ENCODE results near the gene EPB41L4B.

- TF ChIP-seq CTCF (IDR thresholded peaks at IDR 0.05) (no peak), POLR2A (IDR thresholded peaks at IDR 0.05) (no peak)
These were observed 48.8 kb downstream of the EPB41L4B start for GRCh38 chr9:109272045-109272444.

Measured in body of pancreas (tissue), 4 donors.